Right lobe of liver (tissue), 6 donors: ENCODE data around the gene TMEM215. TPM values are rescaled to one million over a fixed set of nuclear protein-coding genes. Genes with fewer than 3 reads are reported as not detected.
A peak's percentile ranks its signal among the peaks of the same experiment; 100 is the strongest.
"Not testable (repeated sequence)": the region's sequence is repeated elsewhere in the genome, so short reads cannot be mapped to it uniquely, and the experiment has no call there.

Source experiments
- ATAC-seq, 4 donors: fragments of 200-7000 bp; cut with Tn5 transposase; one replicate each; pipeline ENCODE4 v1.9.1; 2020; ENCODE audit warnings: mild to moderate bottlenecking in 4 of 4, moderate library complexity in 4 of 4
- DNase-seq, 3 donors: peaks; one replicate each; pipeline ENCODE4 v3.0.0-alpha.2; 2020
- H3K27ac ChIP-seq, 3 donors: fragments of 200-600 bp; one replicate each; pipeline ENCODE4 v1.8.0; 2022
- H3K27me3 ChIP-seq, 2 donors: fragments of 200-600 bp; one replicate each; pipeline ENCODE4 v1.8.0; 2022
- H3K36me3 ChIP-seq, 4 donors: fragments of 200-600 bp; sonication (generic) in 1 of 4; one replicate each; pipeline versions ENCODE4 v1.5.1 to v1.8.0; 2017 to 2022; ENCODE audit warnings: control low read depth in 1 of 4
- H3K4me1 ChIP-seq, 4 donors: fragments of 200-600 bp; sonication (generic) in 1 of 4; one replicate each; pipeline versions ENCODE4 v1.5.1 to v1.8.0; 2017 to 2022; ENCODE audit warnings: control low read depth in 1 of 4
- H3K4me3 ChIP-seq, 3 donors: fragments of 200-600 bp; one replicate each; pipeline ENCODE4 v1.8.0; 2022
- H3K9me3 ChIP-seq, 4 donors: fragments of 200-600 bp; sonication (generic) in 1 of 4; one replicate each; pipeline versions ENCODE4 v1.5.1 to v1.8.0; 2017 to 2022; ENCODE audit warnings: control low read depth in 1 of 4
- CTCF ChIP-seq, 4 donors: fragments of 200-600 bp in 3 of 4; fragments of 450-650 bp in 1 of 4; IDR thresholded peaks; one replicate each; pipeline versions ENCODE4 v1.5.1 to v1.8.0; 2016 to 2022; ENCODE audit warnings: antibody characterized with exemption in 4 of 4, mild to moderate bottlenecking in 2 of 4
- POLR2A ChIP-seq: fragments of 450-650 bp; IDR thresholded peaks from one replicate; pipeline ENCODE4 v1.6.1; 2017; ENCODE audit warnings: antibody characterized with exemption, mild to moderate bottlenecking
- whole genome bisulfite sequencing: methylation state at CpG from one replicate; pipeline ENCODE4 v1.1.6; 2018; ENCODE audit warnings: low coverage, low lambda C conversion rate; ENCODE audit not compliant: insufficient coverage; ENCODE audit errors: missing lambda C conversion rate; 5-methylcytosine and 5-hydroxymethylcytosine counted together
- intact Hi-C, 2 donors: fragments of 100-400 bp; cut with DNase I; formaldehyde crosslinking; loops; one replicate each; pipeline versions ENCODE4 v1.11.2 to v1.14.1; 2022
- total RNA-seq, 6 experiments: library from RNA; depleted of rRNA in 2 of 6; stranded (reverse); fragments of >200 nt in 2 of 6; fragmentation: NEBNext Ultra II Directional in 3 of 6; extraction: Animal tissue kit (Norgen Biotek cat#: 25700) in 3 of 6; gene quantifications; one replicate each; pipeline versions ENCODE4 v1.1.0 to v1.2.4, GENCODE V29; 2016 to 2023
- donor health status: DM: no; HTN: yes; CAD: no.
- donor health status: DM: no; HTN: no; CAD: no.
- donor health status: DM: no; HTN: no; CAD: no.
- donor health status: DM: no; HTN: yes; CAD: no.
- donor health status: DM: no; HTN: yes; CAD: no.

Gene TMEM215
- total RNA-seq, 6 experiments from 2014 or later, result not detected

- Histone ChIP-seq H3K27me3 (no peaks in the 10 kb centered on the region), H3K4me1 (no peaks in the 10 kb centered on the region), H3K36me3 (no peaks in the 10 kb centered on the region), H3K9me3 (no peaks in the 10 kb centered on the region), H3K27ac (no peak overlapping the region), H3K4me3 (no peak overlapping the region)
- DNase-seq (no peak), ATAC-seq (no peak)
- TF ChIP-seq CTCF (IDR thresholded peaks at IDR 0.05), result no peak
- no peak for TF ChIP-seq POLR2A
- intact Hi-C loops, result no loop called here
- WGBS, result 43% methylated on average over 1 of the region's 1 CpG
Measured at GRCh38 chr9:32775283-32775682, 8.1 kb upstream of the TMEM215 start.

- intact Hi-C loops, result no loop called here
- TF ChIP-seq POLR2A (no peak), CTCF (IDR thresholded peaks at IDR 0.05) (no peak)
- DNase-seq (no peak), ATAC-seq (no peak)
- Histone ChIP-seq H3K36me3 (no peaks in the 10 kb centered on the region), H3K4me3 (no peak overlapping the region), H3K9me3 (no peaks in the 10 kb centered on the region), H3K4me1 (no peaks in the 10 kb centered on the region), H3K27ac (no peak overlapping the region), H3K27me3 (no peaks in the 10 kb centered on the region)
- 45% methylated on average over 3 of the region's 3 CpGs for WGBS
Measured at GRCh38 chr9:32776201-32776600, 7.1 kb upstream of the TMEM215 start.

- no peaks in the 10 kb centered on the region for H3K4me1 ChIP-seq
- ATAC-seq, result peak in 1 of 4 donors; percentile 38
- DNase-seq, result no peak
- no peaks in the 10 kb centered on the region for H3K36me3 ChIP-seq
- no peak overlapping the region for H3K27ac ChIP-seq
- WGBS, result 5% methylated on average over 14 of the region's 45 CpGs
- intact Hi-C loops, result no loop called here
- TF ChIP-seq POLR2A (no peak), CTCF (IDR thresholded peaks at IDR 0.05) (no peak)
- H3K27me3 ChIP-seq, result peaks cover 0 to 11% of the 10 kb centered on the region in 2 donors
- H3K9me3 ChIP-seq, result no peaks in the 10 kb centered on the region
- no peak overlapping the region for H3K4me3 ChIP-seq
Measured at GRCh38 chr9:32782476-32783167, 718 bp upstream of the TMEM215 start.

GRCh38 chr9:32787816-32788215 is 4.5 kb downstream of the TMEM215 start:
- intact Hi-C loops, result no loop called here
- ATAC-seq (no peak), DNase-seq (no peak)
- Histone ChIP-seq H3K4me3 (no peak overlapping the region), H3K36me3 (no peaks in the 10 kb centered on the region), H3K27me3 (peaks cover 0 to 7% of the 10 kb centered on the region in 2 donors), H3K4me1 (no peaks in the 10 kb centered on the region), H3K9me3 (no peaks in the 10 kb centered on the region), H3K27ac (no peak overlapping the region)
- 40% methylated on average over 2 of the region's 2 CpGs for WGBS
- TF ChIP-seq CTCF (IDR thresholded peaks at IDR 0.05) (no peak), POLR2A (no peak)

- H3K4me3 ChIP-seq, H3K27me3 ChIP-seq, intact Hi-C loops, H3K4me1 ChIP-seq, ATAC-seq, H3K36me3 ChIP-seq, DNase-seq, H3K9me3 ChIP-seq, H3K27ac ChIP-seq: not testable (repeated sequence)
- WGBS, result 11% methylated on average over 2 of the region's 3 CpGs
Measured at GRCh38 chr9:32796015-32796414, 12.7 kb downstream of the TMEM215 start.
